ENCODE data around the gene ERCC8.
A peak's percentile ranks its signal among the peaks of the same experiment; 100 is the strongest.

The ERCC8 gene

GRCh38 chr5:60843386-60843935 lies 101.4 kb downstream of the ERCC8 start:
- TF ChIP-seq CTCF (IDR thresholded peaks at IDR 0.05; ENCODE audit: low read length, missing control alignments) = no peak
- DNase-seq (ENCODE audit: low read depth) = no peak
- H3K4me3 ChIP-seq (replicated peaks; ENCODE audit: low read depth, low read length) = peak overlapping the region; percentile 55

GRCh38 chr5:60842871-60843385 lies 101.9 kb downstream of the ERCC8 start:
- H3K4me3 ChIP-seq (replicated peaks; ENCODE audit: low read depth, low read length) = peak overlapping the region; percentile 55
- no peak for DNase-seq (ENCODE audit: low read depth)
- no peak for TF ChIP-seq CTCF (IDR thresholded peaks at IDR 0.05; ENCODE audit: low read length, missing control alignments)

- TF ChIP-seq CTCF (IDR thresholded peaks at IDR 0.05; ENCODE audit: low read length, missing control alignments) = no peak
Observed at GRCh38 chr5:60841361-60841760, 103.5 kb downstream of the ERCC8 start.

GRCh38 chr5:60836131-60836530 lies 108.7 kb downstream of the ERCC8 start:
- H3K4me3 ChIP-seq (replicated peaks; ENCODE audit: low read depth, low read length) = no peak overlapping the region
- no peak for DNase-seq (ENCODE audit: low read depth)
- no peak for TF ChIP-seq CTCF (IDR thresholded peaks at IDR 0.05; ENCODE audit: low read length, missing control alignments)

More at GRCh38 chr5:60841361-60841760, 103.5 kb downstream of the ERCC8 start:
- no peak overlapping the region for H3K4me3 ChIP-seq (replicated peaks; ENCODE audit: low read depth, low read length)
- no peak for DNase-seq (ENCODE audit: low read depth)

- no peak for TF ChIP-seq CTCF (IDR thresholded peaks at IDR 0.05; ENCODE audit: low read length, missing control alignments)
- H3K4me3 ChIP-seq (replicated peaks; ENCODE audit: low read depth, low read length) = no peak overlapping the region
- DNase-seq (ENCODE audit: low read depth) = peak; percentile 28
Observed at GRCh38 chr5:60835554-60835953, 109.3 kb downstream of the ERCC8 start.

- no peak for TF ChIP-seq CTCF (IDR thresholded peaks at IDR 0.05; ENCODE audit: low read length, missing control alignments)
- H3K4me3 ChIP-seq (replicated peaks; ENCODE audit: low read depth, low read length) = no peak overlapping the region
- no peak for DNase-seq (ENCODE audit: low read depth)
Observed at GRCh38 chr5:60833520-60833919, 111.3 kb downstream of the ERCC8 start.

GRCh38 chr5:60830581-60831127 lies 114.2 kb downstream of the ERCC8 start:
- H3K4me3 ChIP-seq (replicated peaks; ENCODE audit: low read depth, low read length) = no peak overlapping the region
- no peak for TF ChIP-seq CTCF (IDR thresholded peaks at IDR 0.05; ENCODE audit: low read length, missing control alignments)
- no peak for DNase-seq (ENCODE audit: low read depth)

Data from fibroblast of pulmonary artery (primary cell).